DMS53 treated with DMSO at 0.1 percent for 48 hours (cell line): ENCODE measurements around the gene ACSM2B.
"Not testable (repeated sequence)": the region's sequence is repeated elsewhere in the genome, so short reads cannot be mapped to it uniquely, and the experiment has no call there.

Experiments
- DNase-seq: peaks from one replicate; lab custom pipeline; 2025; ENCODE audit not compliant: unreplicated experiment; lab: John Stamatoyannopoulos, UW

Gene ACSM2B

GRCh38 chr16:20576145-20576544, at the start of gene ACSM2B:
TSS of gene ACSM2B (minus strand) at chr16:20576367. CDS start at chr16:20564845, 11,522 bp downstream.
- not testable (repeated sequence) for DNase-seq

DNA sequence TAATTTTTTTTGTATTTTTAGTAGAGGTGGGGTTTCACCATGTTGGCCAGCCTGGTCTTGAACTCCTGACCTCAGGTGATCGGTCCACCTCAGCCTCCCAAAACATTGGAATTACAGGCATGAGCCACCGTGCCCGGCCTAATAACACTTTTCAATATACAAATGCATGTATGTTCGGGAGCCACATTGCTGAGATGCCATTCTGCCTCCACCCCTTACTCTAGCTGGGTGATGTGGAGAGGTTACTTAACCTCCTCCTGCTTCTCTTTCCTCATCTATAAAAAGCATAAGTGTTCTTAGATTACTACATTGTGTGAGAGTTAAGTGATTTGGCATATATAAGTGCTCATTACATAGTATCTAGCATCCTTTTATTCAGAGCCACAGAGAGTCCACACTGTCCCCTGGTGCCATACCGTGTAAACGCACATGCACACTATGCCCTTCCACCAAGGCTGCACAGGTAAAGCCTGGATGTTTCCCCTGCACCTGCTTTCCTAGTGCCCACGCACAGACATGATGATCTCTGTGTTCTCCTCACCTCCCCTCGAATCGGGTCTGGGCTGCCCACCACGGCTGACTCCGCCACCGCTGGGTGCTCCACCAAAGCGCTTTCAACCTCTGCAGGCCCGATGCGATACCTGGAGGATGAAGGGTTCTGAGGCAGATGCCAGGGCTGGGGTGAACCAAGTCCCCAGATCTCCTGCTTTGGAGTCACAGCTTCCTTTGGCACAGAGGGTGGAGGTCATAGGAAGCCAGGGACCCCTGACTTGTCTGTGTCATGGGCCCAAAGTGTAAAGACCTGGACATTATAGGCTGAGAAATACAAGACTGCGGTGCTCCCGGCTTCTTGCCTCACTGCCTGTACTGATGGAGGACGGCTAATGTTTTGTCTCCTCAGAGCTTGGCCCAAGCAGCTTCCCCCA, 49.0 kb upstream of the ACSM2B start:
- DNase-seq, result no peak

- DNase-seq, result no peak
Measured at GRCh38 chr16:20624205-20624604, 48.0 kb upstream of the ACSM2B start.

- DNase-seq, result no peak
Measured at GRCh38 chr16:20622498-20622870, 46.3 kb upstream of the ACSM2B start.

GRCh38 chr16:20621406-20621805, 45.2 kb upstream of the ACSM2B start:
- no peak for DNase-seq

DNA sequence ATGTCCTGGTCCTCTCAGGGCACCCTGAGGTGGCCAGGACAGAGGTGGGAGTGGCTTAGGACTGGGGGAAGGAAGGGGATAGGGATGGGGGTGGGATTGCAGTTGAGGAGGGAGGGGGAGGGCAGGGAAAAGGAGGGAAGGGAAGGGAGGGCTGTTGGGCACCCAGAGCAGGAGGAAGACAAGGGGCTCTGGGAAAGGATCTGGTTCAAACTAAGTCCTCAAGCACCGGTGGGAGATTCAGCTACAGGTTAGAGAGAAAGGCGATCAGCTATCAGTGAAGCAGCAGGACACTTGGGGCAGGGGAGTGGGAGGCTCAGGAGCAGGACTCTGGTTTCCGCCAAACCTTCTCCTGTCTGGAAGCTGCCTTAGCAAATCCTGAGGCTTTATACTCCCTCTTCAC, 44.6 kb upstream of the ACSM2B start:
- no peak for DNase-seq

- DNase-seq, result no peak
Measured at GRCh38 chr16:20620003-20620402, 43.8 kb upstream of the ACSM2B start.

GRCh38 chr16:20617271-20617670, 41.1 kb upstream of the ACSM2B start:
- no peak for DNase-seq

- DNase-seq, result no peak
Measured at GRCh38 chr16:20614186-20615141, 38.3 kb upstream of the ACSM2B start.

DNA sequence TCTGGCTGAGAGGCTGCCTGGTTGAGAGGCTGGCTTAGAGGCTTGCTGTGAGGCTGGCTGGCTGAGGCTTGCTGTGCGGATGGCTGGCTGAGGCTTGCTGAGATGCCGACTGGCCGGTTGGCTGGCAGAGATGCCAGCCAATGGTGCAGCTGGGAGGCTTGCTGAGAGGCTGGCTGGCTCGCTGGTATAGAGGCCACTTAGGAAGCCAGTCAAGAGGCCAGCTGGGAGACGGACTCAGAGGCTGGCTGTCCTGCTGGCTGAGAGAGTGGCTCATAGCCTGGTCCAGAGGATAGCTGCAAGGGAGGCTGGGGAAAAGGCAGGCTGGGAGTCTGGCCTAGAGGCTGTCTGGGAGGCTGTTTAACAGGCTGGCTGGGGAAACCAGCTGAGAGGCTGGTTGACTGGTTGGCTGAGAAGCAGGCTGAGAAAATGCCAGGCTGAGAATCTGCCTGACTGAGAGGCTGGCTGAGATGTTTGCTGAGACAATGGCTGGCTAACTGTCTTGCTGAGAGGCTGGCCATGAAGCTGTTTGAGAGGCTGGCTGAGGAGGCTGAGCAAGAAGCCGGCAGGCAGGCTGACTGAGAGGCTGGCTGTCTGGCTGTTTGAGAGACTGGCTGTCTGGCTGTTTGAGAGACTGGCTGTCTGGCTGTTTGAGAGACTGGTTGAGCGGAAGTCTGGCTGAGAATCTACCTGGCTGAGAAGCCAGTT, 37.5 kb upstream of the ACSM2B start:
- no peak for DNase-seq

GRCh38 chr16:20612551-20613480, 36.6 kb upstream of the ACSM2B start:
- peak; percentile 42 for DNase-seq

DNA sequence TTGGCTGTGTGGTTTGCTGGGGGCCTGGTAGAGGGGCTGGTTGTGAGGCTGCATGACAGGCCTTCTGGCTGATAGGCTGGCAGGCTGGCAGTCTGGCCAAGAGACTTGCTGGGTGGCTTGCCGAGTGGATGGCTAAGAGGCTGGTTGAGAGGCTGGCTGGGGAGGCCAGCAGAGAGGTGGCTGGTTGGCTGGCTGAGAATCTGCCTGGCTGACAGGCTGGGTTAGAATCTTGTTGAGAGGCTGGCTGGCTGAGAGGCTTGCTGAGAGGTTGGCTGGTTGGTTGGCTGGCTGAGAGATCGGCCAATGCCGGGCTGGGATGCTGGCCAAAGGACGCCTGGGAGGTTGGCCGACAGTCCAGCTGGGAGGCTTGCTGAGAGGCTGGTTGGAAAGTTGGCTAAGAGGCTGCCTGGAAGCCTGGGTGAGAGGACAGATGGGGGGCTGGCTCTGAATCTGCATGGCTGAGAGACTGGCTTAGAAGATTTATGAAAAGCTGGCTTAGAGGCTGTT, 35.9 kb upstream of the ACSM2B start:
- DNase-seq, result no peak

GRCh38 chr16:20611350-20611902, 35.3 kb upstream of the ACSM2B start:
- DNase-seq, result peak; percentile 58

DNA sequence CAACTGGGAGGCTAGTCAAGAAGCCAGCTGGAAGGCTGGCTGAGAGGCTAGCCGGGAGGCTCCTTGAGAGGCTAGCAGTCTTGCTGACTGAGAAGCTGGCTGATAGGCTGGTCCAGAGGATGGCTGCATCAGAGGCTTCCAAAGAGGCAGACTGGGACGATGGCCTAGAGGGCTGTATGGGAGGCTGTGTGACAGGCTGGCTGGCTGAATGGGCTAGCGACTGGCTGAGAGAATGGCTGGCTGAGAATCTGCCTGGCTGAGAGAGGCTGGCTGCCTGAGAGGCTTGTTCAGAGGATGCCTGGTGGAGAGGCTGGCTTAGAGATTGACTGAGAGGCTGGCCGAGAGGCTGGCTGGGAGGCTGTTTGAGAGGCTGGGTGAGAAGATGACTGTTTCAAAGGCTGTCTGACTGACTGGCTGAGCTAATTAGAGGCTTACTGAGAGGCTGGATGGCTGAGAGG, 34.8 kb upstream of the ACSM2B start:
- peak; percentile 58 for DNase-seq

DNA sequence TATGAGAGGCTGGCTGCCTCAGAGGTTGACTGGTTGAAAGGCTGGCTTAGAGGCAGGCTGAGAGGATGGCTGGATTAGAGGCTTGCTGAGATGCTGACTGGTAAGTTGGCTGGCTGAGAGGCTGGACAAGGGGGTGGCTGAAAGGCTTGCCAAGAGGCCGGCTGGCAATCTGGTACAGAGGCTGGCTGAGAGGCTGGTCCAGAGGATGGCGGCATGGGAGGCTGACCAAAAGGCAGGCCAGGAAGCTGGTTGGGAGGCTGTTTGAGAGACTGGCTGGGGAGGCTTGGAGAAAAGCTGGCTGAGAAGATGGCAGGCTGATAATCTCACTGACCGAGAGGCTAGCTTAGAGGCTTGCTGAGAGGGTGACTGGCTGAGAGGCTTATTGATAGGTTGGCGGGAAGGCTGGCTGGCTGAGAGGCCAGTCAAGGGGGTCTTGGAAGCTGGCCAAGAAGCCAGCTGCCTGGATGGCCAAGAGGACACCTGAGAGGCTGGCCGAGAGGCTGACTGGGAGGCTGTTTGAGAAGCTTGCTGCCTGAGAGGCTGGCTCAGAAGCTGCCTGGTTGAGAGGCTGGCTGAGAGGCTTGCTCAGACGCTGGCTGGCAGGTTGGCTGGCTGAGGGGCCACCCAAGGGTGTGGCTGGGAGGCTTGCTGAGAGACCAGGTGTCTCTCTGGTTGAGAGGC, 34.2 kb upstream of the ACSM2B start:
- DNase-seq, result peak; percentile 79

- DNase-seq, result peak; percentile 39
Measured at GRCh38 chr16:20602205-20602604, 26.0 kb upstream of the ACSM2B start.

DNA sequence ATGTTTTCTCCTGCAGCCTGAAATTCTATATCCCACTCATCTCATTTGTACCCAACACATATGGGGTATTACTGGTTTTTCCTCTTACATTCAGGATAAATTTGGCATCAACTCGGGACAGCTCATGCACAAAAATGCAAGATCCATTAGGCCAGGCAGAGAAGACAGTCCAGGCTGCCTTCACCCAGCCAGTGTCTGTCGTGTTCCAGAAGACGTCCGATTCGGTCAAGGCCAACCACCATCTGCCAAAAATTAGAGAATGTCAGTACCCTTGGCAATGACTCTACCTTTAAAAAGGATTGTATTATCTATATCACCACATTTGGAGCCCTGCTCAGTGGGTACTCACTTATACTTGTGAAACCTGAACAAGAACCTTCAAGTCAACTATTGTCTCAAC, 23.3 kb upstream of the ACSM2B start:
- not testable (repeated sequence) for DNase-seq

DNA sequence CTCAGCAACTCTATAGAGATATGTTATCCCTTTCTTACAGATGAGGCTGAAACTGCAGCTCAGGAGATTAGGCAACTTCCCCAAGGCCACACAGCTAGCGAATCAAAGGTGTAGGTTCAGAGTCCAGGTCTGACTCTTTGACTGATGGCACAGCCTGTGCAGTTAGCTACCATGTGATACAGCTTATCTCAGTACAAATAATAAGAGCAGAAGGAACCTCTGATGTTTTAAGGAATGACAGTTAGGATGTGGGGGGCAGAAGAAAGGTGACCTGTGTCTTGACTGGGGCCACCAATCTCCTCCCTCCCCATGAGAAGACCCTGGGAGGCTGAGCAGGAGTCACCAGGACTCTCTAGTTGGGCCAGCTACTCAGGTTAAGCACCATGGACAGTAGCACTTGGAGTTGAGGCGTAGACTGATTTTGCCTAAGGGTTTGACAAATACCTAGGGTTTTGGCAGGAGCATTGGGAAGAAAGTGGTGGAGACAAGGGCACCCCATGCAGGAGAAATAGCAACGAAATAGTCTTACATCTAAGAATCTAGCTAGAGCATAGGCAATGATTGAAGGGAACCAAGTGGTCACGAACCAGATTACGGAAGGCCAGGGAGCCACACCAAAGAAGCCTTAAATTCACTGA, 22.8 kb upstream of the ACSM2B start:
- no peak for DNase-seq
